OCI-LY7 (cell line): Measurements from ENCODE around the gene LILRA2. TPM values are rescaled to one million over a fixed set of nuclear protein-coding genes. Genes with fewer than 3 reads are reported as not detected.
"Not testable (repeated sequence)": the region's sequence is repeated elsewhere in the genome, so short reads cannot be mapped to it uniquely, and the experiment has no call there.

Experiments
- BruUV-seq: library from RNA; stranded (reverse); fragments of 400-500 nt; replicated peaks from 2 replicates; lab custom pipeline; 2021; lab: Mats Ljungman, UMichigan
- CTCF ChIA-PET: fragments of 300-600 bp; sonication (Branson Sonifier 250); formaldehyde crosslinking; loops from one replicate; lab custom pipeline; 2022; ENCODE audit warnings: antibody characterized with exemption; ENCODE audit not compliant: unreplicated experiment; lab: Charles Lee
- POLR2A ChIA-PET: fragments of 300-600 bp; sonication (Branson Sonifier 250); formaldehyde crosslinking; loops from one replicate; lab custom pipeline; 2022; ENCODE audit warnings: antibody characterized with exemption; lab: Charles Lee
- DNase-seq: peaks from one replicate; pipeline ENCODE4 v3.0.0-alpha.2; 2015; ENCODE audit warnings: low spot score
- H2AFZ ChIP-seq: fragments of 200-600 bp; sonication (generic), shearing (Covaris generic); 2 replicates; pipeline ENCODE4 v1.6.1; 2014; ENCODE audit warnings: mild to moderate bottlenecking, antibody characterized with exemption, low read length, moderate library complexity
- H3K27ac ChIP-seq: fragments of 200-600 bp; sonication (generic); 2 replicates; pipeline ENCODE4 v1.5.1; 2014; ENCODE audit warnings: mixed run types, low read depth, mild to moderate bottlenecking, moderate library complexity, low read length, inconsistent platforms; ENCODE audit not compliant: poor library complexity, severe bottlenecking
- H3K36me3 ChIP-seq: fragments of 200-600 bp; sonication (generic); 2 replicates; pipeline ENCODE4 v1.6.1; 2014; ENCODE audit warnings: mild to moderate bottlenecking, antibody characterized with exemption, low read length, moderate library complexity, mixed read lengths; ENCODE audit not compliant: insufficient read depth
- H3K4me1 ChIP-seq: fragments of 200-600 bp; sonication (generic); 2 replicates; pipeline ENCODE4 v1.5.1; 2014; ENCODE audit warnings: mild to moderate bottlenecking, low read length; ENCODE audit not compliant: insufficient read depth, poor library complexity, severe bottlenecking
- H3K4me2 ChIP-seq: fragments of 200-600 bp; sonication (generic); 2 replicates; pipeline ENCODE4 v1.6.1; 2014; ENCODE audit warnings: mild to moderate bottlenecking, low read length
- H3K4me3 ChIP-seq: fragments of 200-600 bp; sonication (generic); 2 replicates; pipeline ENCODE4 v1.5.1; 2014; ENCODE audit warnings: mild to moderate bottlenecking, low read depth, low read length; ENCODE audit not compliant: poor library complexity, severe bottlenecking
- H3K79me2 ChIP-seq: fragments of 200-600 bp; sonication (generic); 2 replicates; pipeline ENCODE4 v1.6.1; 2016; ENCODE audit warnings: low read depth, mild to moderate bottlenecking, low read length, moderate library complexity, mixed read lengths; ENCODE audit not compliant: insufficient read depth
- H3K9me2 ChIP-seq: fragments of 200-600 bp; sonication (generic); 2 replicates; pipeline ENCODE4 v1.6.1; 2016; ENCODE audit warnings: mild to moderate bottlenecking, low read length, mixed read lengths; ENCODE audit not compliant: insufficient read depth
- H3K9me3 ChIP-seq: fragments of 200-600 bp; sonication (generic); 2 replicates; pipeline ENCODE4 v1.6.1; 2014; ENCODE audit warnings: mild to moderate bottlenecking, mixed run types, low read length, mixed read lengths
- H4K20me1 ChIP-seq: fragments of 200-600 bp; sonication (generic); 2 replicates; pipeline ENCODE4 v1.6.1; 2014; ENCODE audit warnings: mild to moderate bottlenecking, antibody characterized with exemption, low read length, moderate library complexity, mixed read lengths; ENCODE audit not compliant: insufficient read depth
- EZH2phosphoT487 ChIP-seq: fragments of 200-600 bp; sonication (generic); IDR thresholded peaks from 2 replicates; pipeline ENCODE4 v1.6.1; 2018; ENCODE audit warnings: low read depth, borderline replicate concordance, mild to moderate bottlenecking, mixed run types, antibody characterized with exemption, low read length, moderate library complexity, mixed read lengths
- intact Hi-C: fragments of 100-400 bp; cut with micrococcal nuclease; formaldehyde crosslinking; loops from one replicate; pipeline ENCODE4 v1.10.0; 2022; ENCODE audit not compliant: unreplicated experiment
- total RNA-seq, 2 experiments: library from RNA; depleted of rRNA in 1 of 2; stranded (reverse); fragments of >200 nt in 1 of 2; shearing (Covaris generic) in 1 of 2; gene quantifications; 2 replicates each; pipeline ENCODE4 v1.2.3, GENCODE V29; 2014 to 2022
- TF ChIP-seq, protein P1 (sequence below): fragments of 200-600 bp; sonication (generic); conservative IDR thresholded peaks from 2 replicates; pipeline ENCODE4 v1.5.1; 2014; ENCODE audit warnings: mild to moderate bottlenecking, antibody characterized with exemption, low read length, moderate library complexity, mixed read lengths

LILRA2 gene
- total RNA-seq, 2 experiments from 2014 or later, result 0.38 to 5.5 TPM

DNA sequence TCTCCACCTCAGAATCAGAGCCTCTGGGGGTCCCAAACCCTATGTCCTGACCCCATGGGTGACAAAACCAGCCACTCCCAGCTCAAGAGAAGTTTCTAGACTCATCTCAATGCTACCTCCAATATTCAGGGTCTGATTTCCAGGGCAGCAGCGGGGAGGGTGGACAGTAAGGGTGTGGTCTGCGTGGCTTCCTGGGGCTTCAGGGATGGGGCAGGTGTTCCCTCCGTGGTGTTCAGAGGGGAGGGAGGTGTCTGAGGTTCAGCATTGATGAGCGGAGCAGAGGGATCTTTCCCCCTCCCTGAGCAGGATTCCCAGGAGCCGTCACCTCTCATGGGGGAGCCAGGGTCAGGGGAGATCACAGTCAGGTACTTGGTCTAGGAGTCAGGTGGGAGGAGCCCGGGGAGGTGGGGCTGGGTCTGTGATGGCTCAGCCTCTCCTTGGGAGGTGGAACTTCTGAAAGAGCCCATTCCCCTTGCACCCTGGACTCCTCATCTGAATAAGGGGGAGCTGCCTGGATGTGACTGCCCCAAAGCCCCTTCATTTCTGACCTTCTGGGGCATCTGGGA lies 2.9 kb downstream of the LILRA2 start:
- Histone ChIP-seq H3K9me2 (no peaks in the 10 kb centered on the region), H2AFZ (no peak overlapping the region), H3K4me3 (no peak overlapping the region), H3K36me3 (no peaks in the 10 kb centered on the region), H3K27ac (no peak overlapping the region), H3K4me2 (no peak overlapping the region), H3K79me2 (no peaks in the 10 kb centered on the region), H3K9me3 (no peaks in the 10 kb centered on the region), H3K4me1 (peaks cover 22% of the 10 kb centered on the region), H4K20me1 (no peaks in the 10 kb centered on the region)
- DNase-seq, result no peak
- CTCF ChIA-PET, result no interaction called here
- TF ChIP-seq, protein P1, sequence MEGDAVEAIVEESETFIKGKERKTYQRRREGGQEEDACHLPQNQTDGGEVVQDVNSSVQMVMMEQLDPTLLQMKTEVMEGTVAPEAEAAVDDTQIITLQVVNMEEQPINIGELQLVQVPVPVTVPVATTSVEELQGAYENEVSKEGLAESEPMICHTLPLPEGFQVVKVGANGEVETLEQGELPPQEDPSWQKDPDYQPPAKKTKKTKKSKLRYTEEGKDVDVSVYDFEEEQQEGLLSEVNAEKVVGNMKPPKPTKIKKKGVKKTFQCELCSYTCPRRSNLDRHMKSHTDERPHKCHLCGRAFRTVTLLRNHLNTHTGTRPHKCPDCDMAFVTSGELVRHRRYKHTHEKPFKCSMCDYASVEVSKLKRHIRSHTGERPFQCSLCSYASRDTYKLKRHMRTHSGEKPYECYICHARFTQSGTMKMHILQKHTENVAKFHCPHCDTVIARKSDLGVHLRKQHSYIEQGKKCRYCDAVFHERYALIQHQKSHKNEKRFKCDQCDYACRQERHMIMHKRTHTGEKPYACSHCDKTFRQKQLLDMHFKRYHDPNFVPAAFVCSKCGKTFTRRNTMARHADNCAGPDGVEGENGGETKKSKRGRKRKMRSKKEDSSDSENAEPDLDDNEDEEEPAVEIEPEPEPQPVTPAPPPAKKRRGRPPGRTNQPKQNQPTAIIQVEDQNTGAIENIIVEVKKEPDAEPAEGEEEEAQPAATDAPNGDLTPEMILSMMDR, result no peak
- TF ChIP-seq EZH2phosphoT487, result no peak
- intact Hi-C loops, result no loop called here
- BruUV-seq, result no TSS peak
- POLR2A ChIA-PET, result no interaction called here

DNA sequence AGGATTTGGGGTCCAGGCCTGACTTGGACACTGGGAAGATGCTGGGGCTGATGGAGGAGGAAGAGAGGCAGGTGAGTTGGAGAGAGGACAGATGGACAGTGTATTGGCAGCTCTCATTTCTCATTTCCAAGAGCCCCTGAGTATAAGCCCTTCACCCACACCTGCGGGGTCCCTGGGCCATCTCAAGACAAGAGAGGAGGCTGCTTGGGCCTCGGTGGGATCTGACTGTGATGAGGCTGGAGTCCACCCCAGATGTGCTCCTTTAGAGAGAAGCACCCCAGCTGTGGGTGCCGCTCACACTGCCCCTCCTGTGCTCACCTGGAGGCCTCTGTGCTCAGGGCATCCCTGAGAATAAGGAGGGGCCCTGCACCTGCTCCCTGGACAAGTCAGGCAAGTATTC lies 3.7 kb downstream of the LILRA2 start:
- POLR2A ChIA-PET, result no interaction called here

DNA sequence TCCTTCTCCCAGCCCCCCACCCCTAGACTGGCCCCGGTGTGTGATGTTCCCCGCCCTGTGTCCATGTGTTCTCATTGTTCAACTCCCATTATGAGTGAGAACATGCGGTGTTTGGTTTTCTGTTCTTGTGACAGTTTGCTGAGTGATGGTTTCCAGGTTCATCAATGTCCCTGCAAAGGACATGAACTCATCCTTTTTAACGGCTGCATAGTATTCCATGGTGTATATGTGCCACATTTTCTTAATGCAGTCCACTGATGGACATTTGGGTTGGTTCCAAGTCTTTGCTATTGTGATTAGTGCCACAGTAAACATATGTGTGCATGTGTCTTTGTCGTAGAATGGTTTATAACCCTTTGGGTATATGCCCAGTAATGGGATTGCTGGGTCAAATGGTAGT lies 4.7 kb downstream of the LILRA2 start:
- H3K4me2 ChIP-seq, POLR2A ChIA-PET, DNase-seq, H2AFZ ChIP-seq, H3K9me2 ChIP-seq, H3K4me1 ChIP-seq, H3K4me3 ChIP-seq, H3K36me3 ChIP-seq, H3K79me2 ChIP-seq, BruUV-seq, intact Hi-C loops, CTCF ChIA-PET, H4K20me1 ChIP-seq, H3K27ac ChIP-seq, H3K9me3 ChIP-seq: not testable (repeated sequence)

More for the DNA sequence above, 3.7 kb downstream of the LILRA2 start:
- Histone ChIP-seq H3K27ac (no peak overlapping the region), H3K9me3 (no peaks in the 10 kb centered on the region), H2AFZ (no peak overlapping the region), H3K36me3 (no peaks in the 10 kb centered on the region), H3K79me2 (no peaks in the 10 kb centered on the region), H3K4me1 (peaks cover 18% of the 10 kb centered on the region), H3K4me2 (no peak overlapping the region), H3K4me3 (no peak overlapping the region), H4K20me1 (no peaks in the 10 kb centered on the region), H3K9me2 (no peaks in the 10 kb centered on the region)
- intact Hi-C loops, result no loop called here
- no TSS peak for BruUV-seq
- CTCF ChIA-PET, result interaction anchor here (0.6 kb wide), 1 partner anchor 45 kb away, joined by 3 read pairs; no protein-coding TSS in a partner anchor
- TF ChIP-seq, protein P1, result no peak
- DNase-seq, result no peak
